ENCODE results near the gene DPAGT1.

GRCh38 chr11:119111361-119111925 is 9.8 kb upstream of the DPAGT1 start:
- TF ChIP-seq CTCF (IDR thresholded peaks at IDR 0.05) (no peak), POLR2A (IDR thresholded peaks at IDR 0.05) (no peak), POLR2AphosphoS5 (IDR thresholded peaks at IDR 0.05) (no peak), EP300 (IDR thresholded peaks at IDR 0.05) (no peak)

All from sigmoid colon (tissue), 4 donors.